ENCODE results near the gene REV3L. TPM values are rescaled to one million over a fixed set of nuclear protein-coding genes. Genes with fewer than 3 reads are reported as not detected.
A peak's percentile ranks its signal among the peaks of the same experiment; 100 is the strongest.

REV3L gene
- total RNA-seq, 1 experiment from 2014 or later, result 25.3 TPM

- Histone ChIP-seq H3K36me3 (ENCODE audit: low read depth, low read length) (no peaks in the 10 kb centered on the region), H3K9me2 (replicated peaks; ENCODE audit: low read length) (no peaks in the 10 kb centered on the region), H3K4me3 (ENCODE audit: low read length) (peak overlapping the region; percentile 81; the same call in 1 of the 2 replicates), H4K20me1 (ENCODE audit: low read length) (no peaks in the 10 kb centered on the region), H3K27ac (ENCODE audit: low read length) (no peak overlapping the region), H3K9me3 (ENCODE audit: low read length) (no peaks in the 10 kb centered on the region), H2AFZ (ENCODE audit: low read length) (no peak overlapping the region), H3K9ac (ENCODE audit: low read length) (no peak overlapping the region), H3K4me2 (ENCODE audit: low read length) (peak overlapping the region; percentile 92), H3F3A (ENCODE audit: low read length, unreplicated experiment) (no peaks in the 10 kb centered on the region), H3K79me2 (ENCODE audit: low read length) (peaks cover 31% of the 10 kb centered on the region), H3K4me1 (ENCODE audit: insufficient read depth, low read length) (peaks cover 11% of the 10 kb centered on the region), H3K27me3 (ENCODE audit: low read length) (no peaks in the 10 kb centered on the region)
- intact Hi-C loops (cut with micrococcal nuclease), result no loop called here
- CTCF ChIA-PET, result no interaction called here
- POLR2A ChIA-PET (ENCODE audit: unreplicated experiment), result no interaction called here
- BruUV-seq (replicated peaks), result no TSS peak
- DNase-seq, result peak; percentile 21
- TF ChIP-seq EZH2 (IDR thresholded peaks at IDR 0.05; ENCODE audit: low read length, unreplicated experiment), result no peak
- no peak for TF ChIP-seq EZH2phosphoT487 (IDR thresholded peaks at IDR 0.05; ENCODE audit: borderline replicate concordance, low read length)
- TF ChIP-seq, protein P1, sequence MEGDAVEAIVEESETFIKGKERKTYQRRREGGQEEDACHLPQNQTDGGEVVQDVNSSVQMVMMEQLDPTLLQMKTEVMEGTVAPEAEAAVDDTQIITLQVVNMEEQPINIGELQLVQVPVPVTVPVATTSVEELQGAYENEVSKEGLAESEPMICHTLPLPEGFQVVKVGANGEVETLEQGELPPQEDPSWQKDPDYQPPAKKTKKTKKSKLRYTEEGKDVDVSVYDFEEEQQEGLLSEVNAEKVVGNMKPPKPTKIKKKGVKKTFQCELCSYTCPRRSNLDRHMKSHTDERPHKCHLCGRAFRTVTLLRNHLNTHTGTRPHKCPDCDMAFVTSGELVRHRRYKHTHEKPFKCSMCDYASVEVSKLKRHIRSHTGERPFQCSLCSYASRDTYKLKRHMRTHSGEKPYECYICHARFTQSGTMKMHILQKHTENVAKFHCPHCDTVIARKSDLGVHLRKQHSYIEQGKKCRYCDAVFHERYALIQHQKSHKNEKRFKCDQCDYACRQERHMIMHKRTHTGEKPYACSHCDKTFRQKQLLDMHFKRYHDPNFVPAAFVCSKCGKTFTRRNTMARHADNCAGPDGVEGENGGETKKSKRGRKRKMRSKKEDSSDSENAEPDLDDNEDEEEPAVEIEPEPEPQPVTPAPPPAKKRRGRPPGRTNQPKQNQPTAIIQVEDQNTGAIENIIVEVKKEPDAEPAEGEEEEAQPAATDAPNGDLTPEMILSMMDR (conservative IDR thresholded peaks at IDR 0.05; ENCODE audit: low read depth, low read length), result no peak
- no peak for ATAC-seq
Measured at GRCh38 chr6:111260570-111261298, 222.3 kb downstream of the REV3L start.

DNA sequence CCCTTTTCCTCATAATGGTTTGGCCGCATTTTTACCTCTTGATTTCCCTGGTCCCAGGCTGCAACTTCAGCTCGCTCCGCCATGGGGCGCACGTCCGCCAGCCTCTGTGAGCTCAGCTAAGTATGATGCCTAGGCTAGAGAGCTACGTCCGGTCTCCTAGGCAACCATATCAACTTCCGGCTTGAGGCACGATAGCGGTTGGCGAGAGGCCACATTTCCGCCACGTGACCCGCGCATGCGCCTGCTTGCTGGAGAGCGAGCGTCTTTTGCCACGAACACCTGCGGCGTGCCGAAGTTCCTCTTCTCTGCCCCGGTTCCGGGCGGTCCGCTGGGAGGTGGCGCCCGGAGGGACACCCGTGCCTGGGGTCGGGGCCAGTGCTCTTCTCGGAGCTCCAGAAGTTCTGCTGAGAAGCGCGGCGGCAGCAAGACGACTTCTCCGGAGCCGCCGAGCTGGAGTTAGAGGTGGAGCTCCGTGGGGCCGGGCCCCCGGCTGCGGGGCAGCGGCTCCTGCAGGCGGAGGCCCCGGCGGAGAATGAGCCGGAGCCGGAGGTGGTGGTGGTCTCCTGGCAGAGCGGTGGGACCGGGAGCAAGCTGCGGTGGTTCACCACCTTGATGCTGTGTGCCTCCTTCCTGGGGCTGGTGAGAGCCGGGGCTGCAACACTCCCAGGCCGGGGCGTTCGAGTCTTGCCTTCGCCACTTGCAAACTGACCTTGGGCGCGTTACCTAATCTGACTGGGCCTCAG, 223.8 kb downstream of the REV3L start:
- H3K27ac ChIP-seq (ENCODE audit: low read length), result peak overlapping the region; percentile 29; the same call in 1 of the 2 replicates
- peak; percentile 97 for DNase-seq
- peak overlapping the region; percentile 81 for H3K4me3 ChIP-seq (ENCODE audit: low read length)
- H3K4me2 ChIP-seq (ENCODE audit: low read length), result peak overlapping the region; percentile 92
- H3K79me2 ChIP-seq (ENCODE audit: low read length), result peaks cover 31% of the 10 kb centered on the region
- ChIA-PET CTCF (interaction anchor here (0.5 to 1.9 kb wide), 3 partner anchors 9 to 226 kb away, joined by 3 to 27 read pairs (median 4); no protein-coding TSS in a partner anchor), POLR2A (ENCODE audit: unreplicated experiment) (interaction anchor here (0.6 kb wide), 1 partner anchor 202 kb away, joined by 4 read pairs; no protein-coding TSS in a partner anchor)
- no peaks in the 10 kb centered on the region for H3F3A ChIP-seq (ENCODE audit: low read length, unreplicated experiment)
- no peaks in the 10 kb centered on the region for H3K36me3 ChIP-seq (ENCODE audit: low read depth, low read length)
- H2AFZ ChIP-seq (ENCODE audit: low read length), result peak overlapping the region; percentile 97
- peak; percentile 91 for ATAC-seq
- peak overlapping the region; percentile 61 for H3K9ac ChIP-seq (ENCODE audit: low read length)
- H4K20me1 ChIP-seq (ENCODE audit: low read length), result no peaks in the 10 kb centered on the region
- no peaks in the 10 kb centered on the region for H3K9me3 ChIP-seq (ENCODE audit: low read length)
- BruUV-seq (replicated peaks), result TSS peak; percentile 53
- H3K9me2 ChIP-seq (replicated peaks; ENCODE audit: low read length), result no peaks in the 10 kb centered on the region
- H3K4me1 ChIP-seq (ENCODE audit: insufficient read depth, low read length), result peaks cover 10% of the 10 kb centered on the region
- intact Hi-C loops (cut with micrococcal nuclease), result loop anchor here (1.0 to 5.0 kb wide), 5 partner anchors 48 to 383 kb away; partner anchors contain the start of gene TRAF3IP2
- TF ChIP-seq EZH2phosphoT487 (IDR thresholded peaks at IDR 0.05; ENCODE audit: borderline replicate concordance, low read length) (no peak), EZH2 (IDR thresholded peaks at IDR 0.05; ENCODE audit: low read length, unreplicated experiment) (no peak)
- TF ChIP-seq, protein P1 (conservative IDR thresholded peaks at IDR 0.05; ENCODE audit: low read depth, low read length), result peak; percentile 80
- H3K27me3 ChIP-seq (ENCODE audit: low read length), result no peaks in the 10 kb centered on the region

Data from PC-3 (cell line).